ENCODE measurements around the gene ZNF564. TPM values are rescaled to one million over a fixed set of nuclear protein-coding genes. Genes with fewer than 3 reads are reported as not detected.
"Not testable (repeated sequence)": the region's sequence is repeated elsewhere in the genome, so short reads cannot be mapped to it uniquely, and the experiment has no call there.

ZNF564 gene
- total RNA-seq, 2 donors from 2014 or later, result 4.1 to 6.1 TPM

DNA sequence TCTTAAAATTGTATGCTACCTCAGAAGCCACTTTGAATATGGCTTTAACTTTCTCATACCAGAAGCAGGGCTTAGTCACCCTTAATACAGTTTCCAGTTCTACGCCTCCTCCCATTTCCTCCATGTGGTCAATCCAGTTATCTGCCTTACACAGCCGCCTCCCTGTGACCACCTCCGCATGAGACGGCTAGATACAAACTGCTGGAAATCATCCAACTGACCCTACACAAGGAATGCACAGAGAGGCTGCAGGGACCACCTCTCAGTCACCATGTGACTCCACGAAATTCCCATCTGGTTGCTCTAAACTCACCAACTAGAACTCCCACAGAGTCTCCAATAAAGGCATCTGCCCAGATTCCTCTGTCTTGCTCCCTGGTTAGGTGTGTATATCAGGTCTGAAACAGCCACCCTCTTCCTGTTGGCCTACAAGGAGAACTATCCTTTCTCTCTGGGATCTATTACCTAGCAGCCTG lies 6.8 kb downstream of the ZNF564 start:
- peak overlapping the region; percentile 83 for H3K27ac Mint-ChIP-seq
- H3K4me3 Mint-ChIP-seq, result peak overlapping the region; percentile 58
- H3K4me1 Mint-ChIP-seq, result peaks cover 35% of the 10 kb centered on the region
- H3K9me3 Mint-ChIP-seq, result no peaks in the 10 kb centered on the region
- ATAC-seq (replicated peaks), result peak; percentile 90
- H3K36me3 Mint-ChIP-seq (ENCODE audit: low read depth), result peaks cover 52% of the 10 kb centered on the region
- H3K27me3 Mint-ChIP-seq, result no peaks in the 10 kb centered on the region

DNA sequence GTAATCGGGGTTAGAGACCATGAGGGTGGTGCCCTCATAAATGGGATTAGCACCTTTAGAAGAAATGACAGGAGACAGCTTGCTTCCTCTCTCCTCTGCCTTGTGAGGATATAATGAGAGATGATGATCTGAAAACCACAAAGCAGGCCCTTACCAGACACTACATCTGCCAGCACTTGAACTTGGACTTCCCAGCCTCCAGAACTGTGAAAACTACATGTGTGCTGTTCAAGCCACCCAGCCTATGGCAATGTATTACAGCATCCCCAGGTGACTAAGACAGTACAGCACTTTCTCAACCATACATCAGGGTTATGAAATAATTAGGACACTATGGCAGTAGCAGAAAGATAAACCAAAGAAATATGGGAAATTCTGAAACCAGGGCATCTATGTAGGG lies 7.4 kb downstream of the ZNF564 start:
- H3K4me1 Mint-ChIP-seq, result peaks cover 31% of the 10 kb centered on the region

DNA sequence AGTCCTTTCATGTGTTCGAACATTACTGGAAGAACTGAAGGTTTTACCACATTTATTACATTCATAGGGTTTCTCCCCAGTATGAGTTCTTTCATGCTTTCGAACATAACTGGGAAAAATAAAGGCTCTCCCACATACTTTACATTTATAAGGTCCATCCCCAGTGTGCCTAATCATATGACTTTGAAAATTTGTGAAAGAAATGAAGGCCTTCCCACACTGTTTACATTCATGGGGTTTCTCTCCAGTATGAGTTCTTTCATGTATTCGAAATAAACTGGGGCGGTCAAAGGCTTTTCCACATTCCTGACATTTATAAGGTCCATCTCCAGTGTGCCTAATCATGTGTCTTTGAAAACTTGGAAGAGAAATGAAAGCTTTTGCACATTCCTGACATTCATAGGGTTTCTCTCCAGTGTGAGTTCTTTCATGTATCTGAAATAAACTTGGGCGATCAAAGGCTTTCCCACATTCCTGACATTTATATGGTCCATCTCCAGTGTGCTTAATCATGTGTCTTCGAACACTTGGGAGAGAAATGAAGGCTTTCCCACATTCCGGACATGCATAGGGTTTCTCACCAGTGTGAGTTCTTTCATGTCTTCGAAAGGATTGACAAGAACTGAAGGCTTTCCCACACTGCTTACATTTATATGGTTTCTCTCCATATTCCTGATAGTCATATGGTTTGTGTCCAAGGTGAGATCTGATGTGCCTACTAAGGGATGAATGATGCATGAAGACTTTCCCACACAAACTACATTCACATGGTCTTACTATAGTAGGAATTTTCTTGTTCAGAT lies 24.0 kb downstream of the ZNF564 start:
- H3K36me3 Mint-ChIP-seq (ENCODE audit: low read depth), result peaks cover 84% of the 10 kb centered on the region
- H3K9me3 Mint-ChIP-seq, result peaks cover 35% of the 10 kb centered on the region
- no peak for ATAC-seq (replicated peaks)
- H3K27me3 Mint-ChIP-seq, result no peaks in the 10 kb centered on the region
- no peaks in the 10 kb centered on the region for H3K4me1 Mint-ChIP-seq
- H3K4me3 Mint-ChIP-seq, result no peak overlapping the region
- no peak overlapping the region for H3K27ac Mint-ChIP-seq

More for the DNA sequence above, 7.4 kb downstream of the ZNF564 start:
- H3K4me3 Mint-ChIP-seq, result peak overlapping the region; percentile 58
- peaks cover 52% of the 10 kb centered on the region for H3K36me3 Mint-ChIP-seq (ENCODE audit: low read depth)
- peak; percentile 71 for ATAC-seq (replicated peaks)
- H3K27ac Mint-ChIP-seq, result peak overlapping the region; percentile 83
- H3K27me3 Mint-ChIP-seq, result no peaks in the 10 kb centered on the region
- H3K9me3 Mint-ChIP-seq, result no peaks in the 10 kb centered on the region

DNA sequence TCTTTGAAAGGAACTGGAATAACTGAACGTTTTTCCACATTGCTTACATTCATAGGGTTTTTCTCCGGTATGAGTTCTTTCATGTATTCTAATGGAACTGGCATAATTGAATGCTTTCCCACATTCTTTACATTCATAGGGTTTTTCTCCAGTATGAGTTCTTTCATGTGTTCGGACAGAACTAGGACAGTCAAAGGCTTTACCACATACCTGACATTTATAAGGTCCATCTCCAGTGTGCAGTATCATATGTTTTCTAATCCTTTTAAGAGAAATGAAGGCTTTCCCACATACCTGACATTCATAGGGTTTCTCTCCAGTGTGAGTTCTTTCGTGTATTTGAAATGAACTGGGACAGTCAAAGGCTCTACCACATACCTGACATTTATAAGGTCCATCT lies 24.7 kb downstream of the ZNF564 start:
- H3K27ac Mint-ChIP-seq, result no peak overlapping the region
- H3K36me3 Mint-ChIP-seq (ENCODE audit: low read depth), result peaks cover 79% of the 10 kb centered on the region
- peaks cover 37% of the 10 kb centered on the region for H3K9me3 Mint-ChIP-seq
- no peak for ATAC-seq (replicated peaks)
- H3K4me3 Mint-ChIP-seq, result no peak overlapping the region
- no peaks in the 10 kb centered on the region for H3K27me3 Mint-ChIP-seq
- no peaks in the 10 kb centered on the region for H3K4me1 Mint-ChIP-seq

DNA sequence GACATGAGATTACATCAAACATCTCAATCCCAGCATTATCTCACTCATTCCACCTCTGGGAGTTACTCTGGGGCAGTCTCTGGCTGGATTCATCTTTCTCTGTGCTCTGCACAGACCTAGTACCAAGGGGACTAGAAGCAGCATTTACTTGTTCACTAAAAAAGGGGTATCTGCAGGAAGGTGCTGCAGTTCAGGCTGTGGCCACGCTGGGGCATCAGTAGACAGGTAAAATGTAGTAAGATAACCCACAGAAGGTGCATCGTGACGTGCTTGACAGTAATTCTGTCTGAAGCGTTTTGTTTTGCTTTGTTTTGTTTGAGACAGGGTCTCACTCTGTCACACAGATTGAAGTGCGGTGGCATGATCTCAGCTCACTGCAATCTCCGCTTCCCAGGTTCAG lies 29.3 kb downstream of the ZNF564 start:
- H3K9me3 Mint-ChIP-seq, result peaks cover 35% of the 10 kb centered on the region
- no peak overlapping the region for H3K27ac Mint-ChIP-seq
- H3K4me1 Mint-ChIP-seq, result no peaks in the 10 kb centered on the region
- ATAC-seq (replicated peaks), result no peak
- no peaks in the 10 kb centered on the region for H3K27me3 Mint-ChIP-seq
- H3K4me3 Mint-ChIP-seq, result no peak overlapping the region
- H3K36me3 Mint-ChIP-seq (ENCODE audit: low read depth), result peaks cover 34% of the 10 kb centered on the region

DNA sequence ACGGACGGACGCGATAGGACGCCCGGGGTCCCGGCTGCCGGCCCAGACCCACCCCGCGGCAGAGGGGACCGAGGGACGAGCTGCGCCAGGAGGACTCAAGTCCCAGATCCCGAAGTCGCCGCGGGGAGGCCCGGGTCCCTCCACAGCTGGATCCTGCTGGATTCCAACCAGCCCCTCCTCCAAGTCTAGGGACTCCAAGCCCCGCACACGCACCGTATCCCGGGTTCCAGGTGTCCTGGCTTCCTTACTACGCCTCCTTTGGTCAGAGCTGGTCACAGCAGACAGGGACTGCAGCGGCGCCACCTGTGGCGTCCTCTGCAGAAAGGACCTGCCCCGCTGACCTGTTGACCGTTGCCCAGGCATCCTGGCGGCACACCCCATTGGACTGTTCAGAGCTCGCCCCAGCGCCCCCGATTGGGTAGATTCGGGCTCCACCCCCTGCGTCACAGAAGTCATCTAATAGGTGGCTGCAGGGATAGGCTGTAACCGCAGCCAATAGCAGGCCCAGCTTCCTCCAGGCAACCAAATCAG lies 37.7 kb downstream of the ZNF564 start:
- no peak overlapping the region for H3K4me3 Mint-ChIP-seq
- peaks cover 3% of the 10 kb centered on the region for H3K27me3 Mint-ChIP-seq
- H3K9me3 Mint-ChIP-seq, result peaks cover 11% of the 10 kb centered on the region
- no peaks in the 10 kb centered on the region for H3K4me1 Mint-ChIP-seq
- no peaks in the 10 kb centered on the region for H3K36me3 Mint-ChIP-seq (ENCODE audit: low read depth)
- no peak overlapping the region for H3K27ac Mint-ChIP-seq
- no peak for ATAC-seq (replicated peaks)

DNA sequence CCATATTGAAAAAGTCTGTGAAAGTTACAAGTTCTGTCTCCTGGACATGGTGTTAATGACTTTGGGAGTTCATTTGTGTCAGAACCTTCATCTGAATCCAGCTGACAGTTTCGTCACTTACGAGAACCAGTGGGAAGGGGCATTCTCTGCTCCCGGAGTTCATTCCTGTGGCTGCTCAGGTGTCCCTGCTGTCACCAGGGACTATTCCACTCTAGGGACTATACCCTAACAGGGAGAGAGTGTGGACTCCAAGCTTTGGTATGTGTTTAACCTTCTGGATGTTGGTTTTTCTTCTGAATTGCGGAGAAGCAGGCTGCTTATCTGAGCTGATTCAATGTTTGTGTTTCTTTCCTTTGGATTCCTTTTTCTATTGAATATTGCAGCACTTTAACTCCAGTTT lies 54.2 kb downstream of the ZNF564 start:
- Mint-ChIP-seq H3K4me3 (no peak overlapping the region), H3K9me3 (no peaks in the 10 kb centered on the region)
- ATAC-seq (replicated peaks), result no peak

DNA sequence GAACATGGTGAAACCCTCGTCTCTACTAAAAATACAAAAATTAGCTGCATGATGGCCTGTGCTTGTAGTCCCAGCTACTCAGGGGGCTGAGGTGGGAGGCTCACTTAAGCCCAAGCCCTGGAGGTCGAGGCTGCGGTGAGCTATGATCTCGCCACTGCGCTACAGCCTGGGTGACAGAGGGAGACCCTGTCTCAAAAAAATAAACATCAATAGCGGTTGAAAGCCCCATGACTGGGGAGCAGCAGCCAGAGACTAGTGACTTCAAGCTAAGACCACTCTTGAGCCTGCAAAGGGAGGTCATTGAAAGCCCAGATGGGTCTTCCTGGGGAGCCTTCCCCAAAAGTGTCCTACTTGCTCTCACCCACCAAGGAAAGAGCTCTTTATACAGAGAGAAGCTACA lies 54.8 kb downstream of the ZNF564 start:
- no peaks in the 10 kb centered on the region for H3K36me3 Mint-ChIP-seq (ENCODE audit: low read depth)
- H3K27ac Mint-ChIP-seq, result no peak overlapping the region
- peak overlapping the region; percentile 86 for H3K4me3 Mint-ChIP-seq
- H3K9me3 Mint-ChIP-seq, result no peaks in the 10 kb centered on the region
- no peaks in the 10 kb centered on the region for H3K27me3 Mint-ChIP-seq
- ATAC-seq (replicated peaks), result no peak
- peaks cover 4% of the 10 kb centered on the region for H3K4me1 Mint-ChIP-seq

More for the DNA sequence above, 54.2 kb downstream of the ZNF564 start:
- H3K27ac Mint-ChIP-seq, result no peak overlapping the region
- no peaks in the 10 kb centered on the region for H3K36me3 Mint-ChIP-seq (ENCODE audit: low read depth)
- H3K27me3 Mint-ChIP-seq, result no peaks in the 10 kb centered on the region
- peaks cover 4% of the 10 kb centered on the region for H3K4me1 Mint-ChIP-seq

DNA sequence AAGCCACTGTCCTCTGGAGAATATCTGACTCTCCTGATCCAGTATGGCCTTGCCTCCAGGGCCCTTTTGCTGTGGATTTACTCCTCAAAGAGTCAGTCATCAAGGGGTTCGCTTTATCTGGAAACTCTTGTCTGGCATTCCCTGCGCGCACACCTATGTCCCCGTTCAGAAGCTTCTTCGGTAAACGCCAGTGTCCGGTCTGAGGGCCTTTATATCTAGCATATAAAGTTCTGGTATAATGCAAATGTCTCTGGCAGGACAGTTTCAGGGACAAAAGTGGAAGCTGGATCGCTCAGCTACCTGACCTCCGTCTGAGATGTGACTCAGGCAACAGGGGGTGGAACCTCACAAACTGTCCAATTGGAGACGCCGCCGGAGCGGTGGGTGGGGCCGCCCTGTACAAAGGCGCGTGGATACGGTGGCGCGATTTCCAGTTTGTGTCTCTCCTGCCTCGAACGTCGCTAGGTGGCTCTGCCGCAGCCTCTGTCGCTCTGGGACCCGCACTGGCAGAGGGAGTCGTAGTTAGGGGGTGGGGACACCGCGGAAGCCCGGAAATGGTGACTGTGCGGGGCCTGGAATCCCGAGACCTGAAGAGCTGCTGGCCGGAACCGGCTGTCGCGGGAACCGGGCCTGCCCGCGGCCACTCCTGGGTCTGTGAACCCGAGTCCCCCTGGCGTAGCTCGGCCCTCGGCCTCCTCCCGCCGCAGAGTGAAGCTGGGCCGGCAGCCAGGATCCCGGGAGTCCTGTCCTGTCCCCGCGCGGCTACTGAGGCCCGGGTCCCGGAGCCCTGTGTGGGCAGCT lies 56.1 kb downstream of the ZNF564 start:
- peak; percentile 99 for ATAC-seq (replicated peaks)
- Mint-ChIP-seq H3K4me3 (peak overlapping the region; percentile 86), H3K36me3 (ENCODE audit: low read depth) (no peaks in the 10 kb centered on the region), H3K27ac (peak overlapping the region; percentile 84), H3K9me3 (no peaks in the 10 kb centered on the region), H3K4me1 (peaks cover 4% of the 10 kb centered on the region), H3K27me3 (no peaks in the 10 kb centered on the region)

DNA sequence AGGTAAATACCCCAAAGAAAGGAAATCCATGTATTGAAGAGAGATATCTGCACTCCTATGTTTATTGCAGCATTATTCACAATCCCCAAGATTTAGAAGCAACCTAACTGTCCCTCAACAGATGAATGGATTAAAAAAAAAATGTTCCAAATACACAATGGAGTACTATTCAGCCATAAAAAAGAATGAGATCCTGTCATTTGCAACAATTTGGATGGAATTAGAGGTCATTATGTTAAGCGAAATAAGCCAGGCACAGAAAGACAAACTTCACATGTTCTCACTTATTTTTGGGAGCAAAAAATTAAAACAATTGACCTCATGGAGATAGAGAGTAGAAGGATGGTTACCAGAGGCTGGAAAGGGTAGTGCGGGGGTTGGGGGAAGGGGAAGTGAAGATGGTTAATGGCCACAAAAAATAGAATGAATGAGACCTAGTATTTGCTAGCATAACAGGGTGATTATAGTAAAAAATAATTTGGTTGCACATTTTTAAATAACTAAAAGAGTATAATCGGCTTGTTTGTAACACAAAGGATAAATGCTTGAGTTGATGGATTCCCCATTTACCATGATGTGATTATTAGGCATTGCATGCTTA lies 56.9 kb downstream of the ZNF564 start:
- H3K27ac Mint-ChIP-seq, result peak overlapping the region; percentile 43
- peak overlapping the region; percentile 86 for H3K4me3 Mint-ChIP-seq
- no peak for ATAC-seq (replicated peaks)
- no peaks in the 10 kb centered on the region for H3K27me3 Mint-ChIP-seq
- no peaks in the 10 kb centered on the region for H3K36me3 Mint-ChIP-seq (ENCODE audit: low read depth)
- no peaks in the 10 kb centered on the region for H3K9me3 Mint-ChIP-seq
- H3K4me1 Mint-ChIP-seq, result peaks cover 4% of the 10 kb centered on the region

DNA sequence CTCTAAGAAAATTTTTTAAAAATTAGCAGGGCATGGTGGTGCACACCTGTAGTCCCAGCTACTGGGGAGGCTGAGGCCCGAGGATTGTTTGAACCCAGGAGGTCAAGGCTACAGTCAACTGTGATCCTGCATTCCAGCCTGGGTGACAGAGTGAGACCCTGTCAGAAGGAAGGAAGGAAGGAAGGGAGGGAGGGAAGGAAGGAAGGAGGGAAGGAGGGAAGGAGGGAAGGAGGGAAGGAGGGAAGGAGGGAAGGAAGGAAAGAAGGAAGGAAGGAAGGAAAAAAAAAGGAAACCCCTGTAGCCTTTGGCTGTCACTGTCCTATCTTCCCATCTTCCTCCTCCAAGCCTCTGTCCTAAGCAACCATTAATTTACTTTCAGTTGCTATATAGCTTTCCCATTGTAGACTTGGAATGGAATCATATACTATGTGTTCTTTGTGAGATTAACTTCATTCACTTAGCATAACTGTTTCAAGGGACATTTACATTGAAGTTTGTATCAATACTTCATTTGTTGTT lies 65.0 kb downstream of the ZNF564 start:
- H3K4me3 Mint-ChIP-seq; ATAC-seq (replicated peaks); H3K9me3 Mint-ChIP-seq; H3K27ac Mint-ChIP-seq; H3K36me3 Mint-ChIP-seq (ENCODE audit: low read depth); H3K27me3 Mint-ChIP-seq: not testable (repeated sequence)
- H3K4me1 Mint-ChIP-seq, result peaks cover 20% of the 10 kb centered on the region

DNA sequence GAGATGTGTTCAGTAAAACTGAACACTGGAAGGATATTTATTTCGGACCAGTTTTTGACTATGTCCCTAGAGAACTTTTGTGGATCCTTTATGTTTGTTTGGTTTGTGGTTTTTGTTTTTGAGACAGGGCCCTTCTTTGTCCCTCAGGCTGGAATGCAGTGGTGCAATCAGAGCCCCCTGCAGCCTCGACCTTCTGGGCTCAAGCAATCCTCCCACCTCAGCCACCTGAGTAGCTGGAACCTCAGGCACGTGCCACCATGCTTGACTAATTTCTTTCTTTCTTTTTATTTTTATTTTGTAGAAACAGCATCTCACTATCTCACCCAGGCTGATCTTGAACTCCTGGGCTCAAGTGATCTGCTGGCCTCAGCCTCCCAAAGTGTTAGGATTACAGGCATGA lies 65.7 kb downstream of the ZNF564 start:
- Mint-ChIP-seq H3K27me3 (no peaks in the 10 kb centered on the region), H3K36me3 (ENCODE audit: low read depth) (no peaks in the 10 kb centered on the region), H3K4me1 (peaks cover 21% of the 10 kb centered on the region), H3K27ac (no peak overlapping the region), H3K9me3 (no peaks in the 10 kb centered on the region), H3K4me3 (peak overlapping the region; percentile 94)
- no peak for ATAC-seq (replicated peaks)

DNA sequence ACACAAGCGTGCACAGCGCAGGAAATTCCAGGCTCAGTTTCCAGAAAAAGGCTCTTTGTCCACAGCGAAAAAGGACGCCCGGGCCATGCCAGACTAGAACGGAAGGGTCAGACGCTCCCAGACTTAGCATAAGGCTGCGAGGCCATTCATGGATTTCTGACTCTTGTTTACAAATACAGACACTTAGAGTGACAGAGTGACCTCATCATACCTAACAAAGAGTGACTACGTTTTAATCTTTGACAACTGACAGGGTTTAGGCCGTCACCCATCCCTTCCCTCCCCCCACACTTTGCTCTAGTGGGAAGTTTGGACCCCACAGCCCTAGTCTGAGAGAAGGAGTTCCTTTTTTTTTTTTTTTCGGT lies 66.2 kb downstream of the ZNF564 start:
- no peaks in the 10 kb centered on the region for H3K36me3 Mint-ChIP-seq (ENCODE audit: low read depth)

DNA sequence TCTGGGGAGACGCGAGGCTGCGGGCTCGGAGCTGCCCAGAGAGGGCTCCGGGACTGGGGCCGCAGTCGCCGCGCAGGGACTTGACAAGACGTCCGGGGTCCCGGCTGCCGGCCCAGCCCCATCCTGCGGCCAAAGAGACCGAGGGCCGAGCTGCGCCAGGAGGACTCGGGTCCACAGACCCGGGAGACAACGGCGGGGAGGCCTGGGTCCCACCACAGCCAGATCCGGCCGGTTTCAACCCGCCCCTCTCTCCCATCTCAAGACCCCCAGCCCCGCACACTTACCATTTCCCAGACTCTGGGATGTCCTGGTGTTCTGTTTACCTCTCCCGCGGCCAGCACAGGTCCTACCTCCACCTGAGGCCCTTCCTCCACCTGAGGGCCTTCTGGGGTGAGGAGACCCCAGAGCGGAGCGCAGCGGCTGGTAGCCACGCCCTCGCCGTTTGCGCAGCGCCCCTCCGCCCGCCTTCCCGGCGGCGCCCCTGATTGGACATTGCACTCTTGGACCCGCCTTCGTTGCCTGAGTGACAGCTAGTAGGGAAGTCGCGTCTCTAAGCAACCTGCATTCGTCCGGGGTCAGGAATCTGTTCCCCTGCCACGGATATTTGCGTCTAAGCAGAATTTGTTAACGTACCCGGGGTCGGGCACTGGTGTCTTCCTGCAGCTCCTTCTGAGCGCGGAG lies 66.8 kb downstream of the ZNF564 start, which contains the start of gene ZNF709:
Gene ZNF709 (minus strand): TSS at position 446 of the 681 bp plus-strand sequence. CDS start 159 bp downstream, at position 287.
- peak within 1 kb of the TSS; percentile 86 for H3K27ac Mint-ChIP-seq
- peak within 1 kb of the TSS; percentile 94 for H3K4me3 Mint-ChIP-seq
- no peaks in the 10 kb centered on the region for H3K9me3 Mint-ChIP-seq
- H3K4me1 Mint-ChIP-seq, result peaks cover 21% of the 10 kb centered on the region
- H3K36me3 Mint-ChIP-seq (ENCODE audit: low read depth), result no peaks in the 10 kb centered on the region
- H3K27me3 Mint-ChIP-seq, result no peaks in the 10 kb centered on the region
- ATAC-seq (replicated peaks), result peak; percentile 100

More for the DNA sequence above, 66.2 kb downstream of the ZNF564 start:
- peak overlapping the region; percentile 86 for H3K27ac Mint-ChIP-seq
- ATAC-seq (replicated peaks), result peak; percentile 25
- H3K9me3 Mint-ChIP-seq, result no peaks in the 10 kb centered on the region
- peaks cover 21% of the 10 kb centered on the region for H3K4me1 Mint-ChIP-seq
- no peaks in the 10 kb centered on the region for H3K27me3 Mint-ChIP-seq
- H3K4me3 Mint-ChIP-seq, result peak overlapping the region; percentile 94
